GM21825 (cell line): ENCODE measurements around the gene HEPN1.

Experiments used
- ATAC-seq: cut with Tn5 transposase; IDR thresholded peaks from one replicate; pipeline ENCODE4 v1.9.1; 2021; ENCODE audit warnings: mild to moderate bottlenecking, moderate library complexity; ENCODE audit not compliant: unreplicated experiment

Gene HEPN1

DNA sequence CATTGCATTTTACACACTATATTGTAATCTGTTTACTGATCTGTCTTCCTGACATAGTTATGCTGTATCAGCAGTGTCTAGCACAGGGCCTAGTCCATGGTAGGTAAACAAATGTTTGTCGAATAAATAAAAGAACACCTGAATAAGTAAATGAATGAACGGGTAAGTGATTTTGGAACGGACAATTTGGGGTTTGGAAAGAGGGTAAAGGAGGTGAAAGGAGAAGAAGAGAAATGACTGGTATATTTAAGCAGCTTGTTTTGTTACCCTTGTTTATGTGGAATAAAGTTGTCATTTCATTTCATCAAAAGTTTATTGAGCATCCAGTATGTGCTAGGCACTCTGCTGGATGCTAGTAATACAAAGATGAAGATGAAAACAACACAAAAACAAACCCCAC, at the start of gene HEPN1:
Gene HEPN1 (plus strand): TSS at position 301 of the 400 bp plus-strand sequence.
- no peak for ATAC-seq

DNA sequence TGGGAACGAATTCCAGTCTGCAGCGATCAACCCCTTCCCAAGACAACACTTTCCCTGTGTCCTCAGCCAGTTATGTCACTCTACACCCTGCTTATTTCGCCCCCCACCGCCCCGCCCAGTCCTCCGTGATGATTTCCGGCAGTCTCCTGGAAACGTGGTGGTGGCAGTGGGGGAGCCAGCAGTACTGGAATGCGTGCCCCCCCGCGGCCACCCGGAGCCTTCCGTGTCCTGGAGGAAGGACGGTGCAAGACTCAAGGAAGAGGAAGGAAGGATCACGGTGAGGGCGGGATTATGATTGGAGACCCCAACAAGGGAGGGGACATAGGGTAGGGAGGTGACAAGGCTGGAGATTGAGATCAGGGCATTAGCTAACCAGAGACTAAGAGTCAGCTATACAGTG, 49.7 kb upstream of the HEPN1 start:
- ATAC-seq: no peak

DNA sequence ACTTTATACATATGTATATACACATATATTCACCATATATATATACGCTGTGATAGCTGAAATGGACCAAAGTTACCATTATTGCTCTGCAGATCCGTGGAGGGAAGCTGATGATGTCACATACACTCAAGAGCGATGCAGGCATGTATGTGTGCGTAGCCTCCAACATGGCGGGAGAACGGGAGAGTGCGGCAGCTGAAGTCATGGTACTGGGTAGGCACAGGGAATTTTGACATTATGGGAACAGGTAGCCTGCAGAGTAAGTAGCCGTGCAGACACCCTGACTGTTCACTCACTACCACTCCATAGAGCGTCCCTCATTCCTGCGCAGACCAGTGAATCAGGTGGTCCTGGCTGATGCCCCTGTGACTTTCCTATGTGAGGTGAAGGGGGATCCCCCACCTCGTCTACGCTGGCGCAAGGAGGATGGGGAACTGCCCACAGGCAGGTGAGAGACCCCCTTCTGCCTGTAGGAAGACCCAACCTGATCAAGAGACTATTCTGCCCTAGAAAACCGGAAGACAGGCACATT, 49.1 kb upstream of the HEPN1 start:
- ATAC-seq: no peak

DNA sequence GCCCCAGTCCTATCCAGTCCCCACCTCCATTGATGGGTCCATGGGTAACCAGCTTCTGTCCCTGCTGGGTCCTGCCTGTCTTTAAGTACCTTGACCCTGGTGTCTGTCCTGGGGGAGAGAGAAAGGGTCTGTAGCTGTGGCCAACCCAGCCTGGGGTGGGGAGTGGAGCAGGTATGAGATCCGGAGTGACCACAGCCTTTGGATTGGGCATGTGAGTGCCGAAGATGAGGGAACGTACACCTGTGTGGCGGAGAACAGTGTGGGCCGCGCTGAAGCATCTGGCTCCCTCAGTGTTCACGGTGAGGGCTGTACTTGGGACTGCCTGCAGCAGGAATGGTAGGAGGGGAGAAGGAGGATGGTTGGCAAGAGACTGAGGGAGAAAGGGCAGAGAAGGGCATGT, 48.6 kb upstream of the HEPN1 start:
- ATAC-seq: no peak

DNA sequence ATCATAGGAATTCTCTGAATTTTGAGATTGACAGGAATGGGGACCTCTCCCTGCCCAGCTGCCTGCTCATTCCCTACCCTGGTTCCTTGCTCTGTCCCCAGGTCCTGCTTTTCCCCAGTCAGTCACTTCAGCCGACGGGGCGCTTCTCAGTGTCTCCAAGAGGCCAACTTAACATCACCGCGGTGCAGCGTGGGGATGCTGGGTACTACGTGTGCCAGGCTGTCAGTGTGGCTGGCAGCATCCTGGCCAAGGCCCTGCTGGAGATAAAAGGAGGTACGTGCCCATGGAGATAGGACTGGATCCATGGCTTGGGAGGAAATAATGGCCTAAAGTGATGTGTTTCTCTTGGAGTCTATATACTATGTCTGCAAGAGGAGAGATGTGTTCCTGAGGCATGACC, 46.8 kb upstream of the HEPN1 start:
- ATAC-seq: no peak

DNA sequence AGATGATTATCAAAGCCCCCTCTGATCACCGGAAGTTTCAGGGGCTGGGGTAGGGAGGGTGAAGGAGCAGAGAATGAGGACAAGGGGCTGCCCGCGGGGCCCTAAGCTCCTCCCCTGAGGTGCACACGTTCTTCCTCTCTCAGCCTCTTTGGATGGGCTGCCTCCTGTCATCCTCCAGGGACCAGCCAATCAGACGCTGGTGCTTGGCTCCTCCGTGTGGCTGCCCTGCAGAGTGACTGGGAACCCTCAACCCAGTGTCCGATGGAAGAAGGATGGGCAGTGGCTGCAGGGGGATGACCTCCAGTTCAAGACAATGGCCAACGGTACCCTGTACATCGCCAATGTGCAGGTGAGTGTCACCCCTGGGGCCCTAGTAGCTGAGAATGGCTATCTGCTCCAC, 46.3 kb upstream of the HEPN1 start:
- ATAC-seq: no peak

DNA sequence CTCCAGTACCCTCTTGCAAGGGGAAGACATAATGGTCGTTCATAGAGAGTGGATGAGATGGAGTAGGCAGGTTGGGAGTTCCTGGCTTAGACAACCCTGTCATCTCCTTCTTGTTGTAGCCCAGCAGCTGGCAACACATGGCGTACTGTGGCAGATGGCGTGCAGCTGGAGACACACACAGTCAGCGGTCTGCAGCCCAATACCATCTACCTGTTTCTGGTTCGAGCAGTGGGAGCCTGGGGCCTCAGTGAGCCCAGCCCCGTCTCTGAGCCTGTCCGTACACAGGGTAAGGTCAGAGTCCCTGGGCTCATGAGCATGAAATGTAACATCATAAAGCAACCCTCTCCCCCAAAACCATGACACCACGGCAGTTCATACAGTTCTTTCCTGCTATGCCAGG, 45.1 kb upstream of the HEPN1 start:
- ATAC-seq: no peak

DNA sequence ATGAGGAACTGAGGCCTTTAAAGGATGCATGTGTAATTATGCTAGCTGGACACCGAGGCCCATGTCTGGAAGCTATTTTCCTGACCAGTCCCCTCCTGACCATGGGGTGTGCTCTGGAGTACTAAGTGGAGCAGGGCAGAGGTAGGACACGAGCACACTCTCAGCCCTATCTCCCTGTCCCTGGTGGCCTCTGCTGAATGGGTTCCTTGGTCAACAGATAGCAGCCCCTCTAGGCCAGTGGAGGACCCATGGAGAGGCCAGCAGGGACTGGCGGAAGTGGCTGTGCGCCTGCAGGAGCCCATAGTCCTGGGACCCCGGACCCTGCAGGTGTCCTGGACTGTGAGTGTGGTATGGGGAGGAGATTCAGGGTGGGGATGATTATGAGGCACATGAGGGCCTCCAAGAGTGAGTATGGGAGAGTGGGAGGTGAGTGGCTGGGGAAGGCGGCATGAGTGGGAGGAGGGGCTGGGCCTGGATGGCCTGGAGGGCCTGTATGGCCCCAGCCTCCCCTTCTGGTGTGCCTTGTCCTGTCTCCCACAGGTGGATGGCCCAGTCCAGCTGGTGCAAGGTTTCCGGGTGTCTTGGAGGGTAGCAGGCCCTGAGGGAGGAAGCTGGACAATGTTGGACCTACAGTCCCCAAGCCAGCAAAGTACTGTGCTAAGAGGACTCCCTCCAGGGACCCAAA, 44.3 kb upstream of the HEPN1 start:
- ATAC-seq: no peak

DNA sequence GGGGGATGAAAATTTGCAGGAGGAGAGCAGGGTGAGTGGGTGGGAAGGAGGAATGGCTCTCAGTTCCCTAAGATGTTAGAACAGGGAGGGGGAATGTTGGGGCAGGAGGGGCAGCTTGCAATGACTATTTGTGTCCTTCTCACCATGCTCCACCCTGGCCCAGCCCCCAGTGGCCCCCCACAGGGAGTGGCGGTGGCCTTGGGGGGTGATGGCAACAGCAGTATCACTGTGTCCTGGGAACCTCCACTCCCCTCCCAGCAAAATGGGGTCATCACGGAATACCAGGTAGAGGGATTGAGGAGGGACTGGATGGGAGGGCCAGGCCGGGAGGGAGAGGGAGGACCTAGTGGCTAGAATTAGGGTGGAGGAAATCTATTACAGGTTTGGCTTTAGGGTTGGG, 43.6 kb upstream of the HEPN1 start:
- no peak for ATAC-seq

DNA sequence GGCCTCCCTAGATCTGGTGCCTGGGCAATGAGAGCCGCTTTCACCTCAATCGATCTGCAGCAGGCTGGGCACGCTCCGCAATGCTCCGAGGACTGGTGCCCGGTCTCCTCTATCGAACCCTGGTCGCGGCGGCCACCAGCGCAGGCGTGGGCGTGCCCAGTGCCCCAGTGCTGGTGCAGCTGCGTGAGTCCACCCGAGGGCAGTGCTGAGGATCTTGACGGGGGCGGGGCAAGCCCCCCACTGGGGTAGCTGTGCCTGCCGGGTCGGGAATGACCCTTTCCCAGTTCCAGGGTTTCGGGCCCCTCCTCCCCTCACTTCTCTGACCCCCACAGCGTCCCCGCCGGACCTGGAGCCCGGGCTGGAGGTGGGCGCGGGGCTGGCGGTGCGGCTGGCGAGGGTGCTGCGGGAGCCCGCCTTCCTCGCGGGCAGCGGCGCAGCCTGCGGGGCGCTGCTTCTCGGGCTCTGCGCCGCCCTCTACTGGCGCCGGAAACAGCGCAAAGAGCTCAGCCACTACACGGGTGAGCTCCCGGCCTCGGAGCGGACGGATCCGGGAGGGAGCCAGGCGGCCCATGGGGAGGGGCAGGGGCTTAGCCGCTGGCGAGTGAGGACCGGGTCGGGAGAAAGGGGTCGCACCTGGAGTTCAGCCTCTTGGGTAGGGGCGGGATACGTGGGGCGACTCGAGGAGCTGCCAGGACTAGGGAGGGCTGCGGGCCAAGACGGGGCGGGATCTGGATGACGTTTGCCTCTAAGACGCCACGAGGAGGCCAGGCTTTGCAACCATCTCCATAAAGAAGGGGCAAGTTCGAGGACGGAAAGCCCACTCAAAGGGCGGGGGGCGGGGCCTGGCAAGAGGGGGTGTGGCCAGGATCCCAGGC, 42.9 kb upstream of the HEPN1 start:
- peak; percentile 93 for ATAC-seq

DNA sequence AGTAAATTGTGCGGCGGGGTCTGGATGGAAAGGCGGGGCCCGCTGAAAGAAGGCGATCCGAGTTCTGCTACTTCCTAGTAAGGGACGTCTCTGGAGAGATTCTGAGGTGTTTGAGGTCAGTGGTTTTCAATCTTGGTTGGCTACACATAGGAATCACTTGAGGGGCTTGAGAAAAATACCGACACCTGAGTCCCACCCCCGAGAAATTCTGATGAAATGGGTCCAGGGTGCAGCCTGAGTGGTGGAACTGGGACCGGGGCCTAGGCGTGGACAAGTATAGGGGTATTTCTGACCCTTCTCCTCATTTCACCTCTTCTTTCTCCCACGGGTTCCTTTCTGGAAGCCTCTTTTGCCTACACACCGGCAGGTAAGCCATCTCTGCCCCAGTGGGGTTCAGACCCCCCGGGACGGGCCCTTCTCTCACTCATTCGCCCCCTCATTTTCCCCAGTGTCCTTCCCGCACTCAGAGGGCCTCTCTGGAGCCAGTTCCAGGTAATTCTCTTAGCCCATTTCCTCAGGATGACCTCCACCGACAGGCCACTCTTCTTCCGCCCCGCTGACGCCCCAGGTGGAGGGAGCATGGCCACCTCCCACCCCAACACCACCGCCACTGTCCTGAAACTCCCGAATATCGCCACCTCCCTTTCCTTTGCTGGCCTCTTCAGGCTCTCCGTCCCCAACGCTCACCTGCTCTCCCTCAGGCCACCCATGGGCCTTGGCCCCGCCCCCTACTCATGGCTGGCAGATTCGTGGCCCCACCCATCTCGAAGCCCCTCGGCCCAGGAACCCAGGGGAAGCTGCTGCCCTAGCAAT, 42.0 kb upstream of the HEPN1 start:
- no peak for ATAC-seq

DNA sequence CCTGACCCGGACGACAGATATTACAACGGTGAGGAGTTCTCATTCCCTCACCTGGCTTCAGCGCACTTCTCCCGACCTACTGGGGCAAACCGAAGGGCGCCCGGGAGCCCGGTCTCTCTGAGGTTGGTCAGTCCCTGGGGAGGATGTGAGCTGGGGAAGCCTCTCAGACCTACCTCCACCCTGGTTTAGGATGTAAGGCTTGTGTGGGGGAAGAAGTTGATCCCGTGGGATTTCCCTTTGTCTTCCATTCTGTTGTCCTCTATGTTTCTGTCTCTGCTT, 41.5 kb upstream of the HEPN1 start:
- no peak for ATAC-seq

DNA sequence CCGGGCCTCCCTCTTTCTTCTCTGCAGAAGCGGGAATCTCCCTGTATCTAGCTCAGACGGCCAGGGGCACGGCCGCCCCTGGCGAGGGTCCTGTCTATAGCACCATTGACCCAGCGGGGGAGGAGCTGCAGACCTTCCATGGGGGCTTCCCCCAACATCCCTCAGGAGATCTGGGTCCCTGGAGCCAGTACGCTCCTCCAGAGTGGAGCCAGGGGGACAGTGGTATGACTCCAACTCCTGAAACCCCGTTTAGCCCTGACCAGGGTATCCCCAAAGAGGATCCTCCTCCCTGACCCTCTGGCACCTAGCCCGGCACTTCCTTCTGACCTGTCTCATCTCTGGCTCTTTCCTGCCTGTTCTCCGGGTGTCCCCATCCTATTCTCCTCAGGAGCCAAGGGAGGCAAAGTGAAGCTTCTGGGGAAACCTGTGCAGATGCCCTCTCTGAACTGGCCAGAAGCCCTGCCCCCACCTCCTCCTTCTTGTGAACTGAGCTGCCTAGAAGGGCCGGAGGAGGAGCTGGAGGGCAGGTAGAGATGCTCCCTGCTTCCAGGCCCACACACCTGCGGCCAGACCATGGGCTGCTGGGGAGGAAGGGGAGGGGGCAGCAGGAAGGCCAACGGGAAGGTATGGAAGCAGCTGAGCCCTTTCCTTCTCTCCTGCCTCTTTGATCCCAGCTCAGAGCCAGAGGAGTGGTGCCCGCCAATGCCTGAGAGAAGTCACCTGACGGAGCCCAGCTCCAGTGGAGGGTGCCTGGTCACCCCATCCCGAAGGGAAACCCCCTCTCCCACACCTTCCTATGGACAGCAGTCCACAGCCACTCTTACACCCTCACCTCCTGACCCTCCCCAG, 40.9 kb upstream of the HEPN1 start:
- ATAC-seq: no peak

DNA sequence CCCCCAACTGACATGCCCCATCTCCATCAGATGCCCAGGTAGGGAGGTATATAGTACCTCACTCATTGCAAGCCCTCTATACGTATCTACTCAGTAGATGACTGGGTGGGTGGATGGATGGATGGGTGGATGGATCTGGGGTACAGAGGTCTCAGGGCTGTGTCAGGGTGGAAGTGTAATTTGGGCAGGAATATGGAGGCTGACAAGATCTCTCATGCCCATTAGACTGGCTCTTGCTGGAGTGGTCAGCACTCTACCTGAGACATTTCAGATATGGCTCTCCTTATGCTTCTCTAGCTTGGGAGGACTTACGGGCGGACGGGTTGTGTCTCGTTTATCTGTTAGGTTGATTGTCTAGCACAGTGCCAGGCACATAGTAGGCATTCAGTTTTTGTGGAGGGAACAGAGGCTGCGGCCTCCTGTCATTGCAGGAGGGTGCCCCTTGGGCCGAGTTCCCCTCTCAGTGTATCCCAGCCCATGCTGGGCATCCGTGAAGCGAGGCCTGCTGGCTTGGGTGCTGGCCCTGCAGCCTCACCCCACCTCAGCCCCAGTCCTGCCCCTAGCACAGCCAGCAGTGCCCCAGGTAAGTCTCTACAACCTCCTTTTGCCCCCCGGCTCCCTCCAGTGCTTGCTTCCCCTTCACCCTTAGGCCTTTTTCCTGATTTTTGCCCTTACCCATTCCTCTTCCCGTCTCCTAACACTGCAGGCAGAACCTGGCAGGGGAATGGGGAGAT, 40.1 kb upstream of the HEPN1 start:
- no peak for ATAC-seq

DNA sequence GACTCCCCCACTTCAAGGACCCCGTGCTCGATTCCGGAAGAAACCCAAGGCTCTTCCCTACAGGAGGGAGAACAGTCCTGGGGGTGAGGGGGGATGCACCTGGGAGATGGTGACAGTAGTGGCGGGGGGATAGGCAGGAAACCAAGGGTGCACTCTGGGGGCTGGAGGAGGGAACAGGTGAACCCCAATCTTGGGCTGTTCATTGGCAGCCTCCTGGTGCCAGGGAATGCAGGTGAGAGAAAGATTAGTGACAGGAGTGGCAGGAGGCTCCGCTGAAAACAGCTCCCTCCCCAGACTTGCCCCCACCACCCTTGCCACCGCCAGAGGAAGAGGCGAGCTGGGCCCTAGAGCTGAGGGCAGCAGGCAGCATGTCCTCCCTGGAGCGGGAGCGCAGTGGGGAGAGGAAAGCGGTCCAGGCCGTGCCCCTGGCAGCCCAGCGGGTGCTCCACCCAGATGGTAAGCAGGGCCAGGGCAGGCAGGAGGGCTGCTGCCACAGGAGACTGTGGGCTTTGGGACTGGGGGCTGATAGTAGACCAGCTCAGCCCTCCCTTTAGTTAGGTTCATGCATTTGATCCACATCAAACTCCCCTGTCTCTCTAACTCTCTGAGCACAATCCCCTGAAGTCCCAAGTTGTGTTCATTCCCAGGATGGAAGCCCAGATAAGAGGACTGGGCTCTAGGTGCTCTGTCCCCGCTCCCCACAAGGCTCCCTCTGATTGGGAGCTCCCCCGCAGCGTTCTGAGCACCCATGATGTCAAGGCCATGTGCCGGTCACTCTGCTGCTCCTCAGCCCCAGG, 39.4 kb upstream of the HEPN1 start:
- no peak for ATAC-seq

DNA sequence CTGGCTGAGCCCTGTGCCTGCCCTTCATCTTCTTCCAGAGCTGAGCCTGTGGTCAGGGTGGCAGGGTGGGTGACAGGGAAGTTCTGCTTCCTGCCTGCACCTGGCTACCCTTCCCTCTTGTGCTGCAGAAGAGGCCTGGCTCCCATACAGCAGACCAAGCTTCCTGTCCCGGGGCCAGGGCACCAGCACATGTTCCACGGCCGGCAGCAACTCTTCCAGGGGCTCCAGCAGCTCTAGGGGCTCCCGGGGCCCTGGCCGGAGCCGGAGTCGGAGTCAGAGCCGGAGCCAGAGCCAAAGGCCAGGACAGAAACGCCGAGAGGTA, 38.8 kb upstream of the HEPN1 start:
- ATAC-seq: no peak

DNA sequence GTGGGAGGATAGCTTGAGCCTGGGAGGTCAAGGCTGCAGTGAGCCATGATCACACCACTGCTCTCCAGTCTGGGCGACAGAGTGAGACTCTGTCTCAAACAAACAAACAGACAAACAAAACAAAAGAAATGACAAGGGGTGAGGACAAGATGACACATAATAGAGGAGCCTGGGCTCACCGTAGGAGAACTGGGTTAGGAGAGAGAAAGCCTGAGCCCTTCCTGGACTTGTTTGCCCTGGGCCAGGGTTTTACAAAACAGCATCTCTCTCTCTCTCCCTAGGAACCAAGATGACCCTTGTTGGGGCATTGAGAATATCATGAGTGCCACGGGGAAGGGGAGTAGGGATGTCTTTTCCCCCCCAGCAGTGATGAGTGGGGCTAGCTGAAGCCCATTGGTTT, 38.1 kb upstream of the HEPN1 start:
- no peak for ATAC-seq

DNA sequence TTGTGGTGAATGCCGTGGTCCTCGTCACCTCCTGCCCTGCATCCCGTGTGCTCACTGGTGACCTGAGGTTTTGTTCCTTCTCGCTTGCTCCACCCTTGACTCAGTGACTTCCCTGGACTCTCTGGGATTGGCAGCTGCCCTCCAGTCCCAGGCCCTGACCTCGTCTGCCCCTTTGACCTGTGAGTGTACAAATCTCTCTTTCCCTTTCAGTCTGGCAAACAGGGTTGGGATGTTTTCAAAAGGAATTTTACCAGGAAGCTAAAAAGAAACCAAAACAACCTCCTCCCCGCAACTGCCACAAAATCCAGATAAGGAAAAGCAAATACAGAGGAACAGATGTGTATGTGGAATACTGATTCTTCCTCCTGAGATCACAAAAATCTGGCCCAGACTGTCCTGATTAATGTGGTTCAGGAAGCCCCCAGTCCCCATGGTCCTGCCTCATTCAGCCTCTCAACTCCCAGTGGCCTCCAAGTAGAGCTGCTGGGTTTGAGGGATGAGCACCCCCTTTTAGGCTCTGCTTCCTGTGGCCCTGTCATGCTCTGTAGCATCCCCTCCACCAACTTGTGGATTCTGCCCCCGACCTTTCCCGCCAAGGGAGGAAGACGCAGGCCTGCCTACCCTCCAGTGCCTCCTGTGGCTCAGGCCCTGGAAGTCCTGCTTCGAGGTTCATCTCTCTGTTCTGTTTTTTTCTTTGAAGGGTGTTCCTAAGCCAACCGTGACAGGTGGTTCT, 36.5 kb upstream of the HEPN1 start:
- ATAC-seq: no peak

DNA sequence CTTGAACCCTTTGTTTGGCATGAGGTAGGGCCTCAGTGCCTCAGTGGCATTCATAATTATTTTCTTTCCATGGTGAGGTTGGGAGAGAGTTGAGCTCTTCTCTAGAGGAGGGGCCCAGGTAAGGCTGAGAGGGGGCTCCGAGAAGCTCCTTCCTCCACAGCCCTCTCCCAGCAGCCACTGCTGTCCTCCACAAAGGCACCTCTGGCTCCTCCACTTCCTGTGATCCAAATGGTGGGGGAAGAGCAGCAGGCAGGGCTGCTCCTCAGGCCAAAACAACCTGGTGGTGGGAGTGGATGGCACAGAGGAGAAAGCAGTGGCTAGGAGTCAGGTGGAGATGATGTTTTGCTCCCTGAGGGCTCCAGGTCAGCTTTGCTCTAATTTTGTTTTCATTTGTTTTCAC, 34.7 kb upstream of the HEPN1 start:
- ATAC-seq: no peak
